ENCODE measurements around the gene TIMMDC1.
"Not testable (repeated sequence)": the region's sequence is repeated elsewhere in the genome, so short reads cannot be mapped to it uniquely, and the experiment has no call there.

Gene TIMMDC1

DNA sequence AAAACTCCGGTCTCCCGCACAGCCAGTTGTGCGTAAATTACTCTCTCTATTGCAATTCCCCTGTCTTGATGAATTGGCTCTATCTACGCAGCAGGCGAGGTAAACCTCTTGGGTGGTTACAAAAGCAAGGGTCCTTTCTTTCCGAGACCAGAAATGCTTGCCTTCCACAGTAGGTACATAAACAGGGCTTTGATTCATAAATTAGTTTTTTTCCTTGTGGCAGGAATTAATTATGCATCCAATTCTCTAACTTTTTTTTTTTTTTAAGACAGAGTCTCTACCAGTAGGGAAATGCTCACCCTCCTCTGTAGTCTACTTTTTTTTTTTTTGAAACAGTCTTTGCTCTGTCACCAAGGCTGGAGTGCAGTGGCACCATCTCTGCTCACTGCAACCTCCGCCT lies 44.8 kb downstream of the TIMMDC1 start:
- no peak overlapping the region for H3K4me3 ChIP-seq (ENCODE audit: low read depth, low read length)

DNA sequence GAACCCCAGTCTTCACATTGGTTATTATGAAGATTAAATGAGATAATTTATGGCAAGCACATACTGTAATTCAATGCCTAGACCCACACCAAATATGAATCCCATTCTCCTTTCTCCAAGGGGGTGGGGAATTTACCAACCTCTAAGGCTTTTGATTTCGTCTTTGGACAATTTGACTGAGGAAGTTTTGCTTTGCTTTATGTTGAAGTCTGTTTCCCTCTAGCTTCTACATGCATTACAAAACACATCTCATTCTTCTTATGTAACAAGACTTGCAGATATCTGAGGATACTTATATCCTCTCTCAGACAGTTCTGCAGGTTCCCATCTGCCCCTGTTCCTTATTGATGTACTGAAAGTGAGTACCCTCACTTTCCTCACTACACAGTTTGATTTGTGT lies 48.9 kb downstream of the TIMMDC1 start:
- Histone ChIP-seq H3K4me3 (ENCODE audit: low read depth, low read length) (no peak overlapping the region), H3K36me3 (ENCODE audit: control insufficient read depth, insufficient read depth, low read length) (no peaks in the 10 kb centered on the region), H3K9me3 (ENCODE audit: control insufficient read depth, low read length) (no peaks in the 10 kb centered on the region), H2AFZ (no peak overlapping the region), H3K4me2 (ENCODE audit: low read length) (no peak overlapping the region), H3K9ac (no peak overlapping the region), H3K79me2 (no peaks in the 10 kb centered on the region), H3K27me3 (ENCODE audit: control insufficient read depth, insufficient read depth, low read length) (no peaks in the 10 kb centered on the region), H3K27ac (no peak overlapping the region), H3K4me1 (no peaks in the 10 kb centered on the region)
- TF ChIP-seq, protein P1, sequence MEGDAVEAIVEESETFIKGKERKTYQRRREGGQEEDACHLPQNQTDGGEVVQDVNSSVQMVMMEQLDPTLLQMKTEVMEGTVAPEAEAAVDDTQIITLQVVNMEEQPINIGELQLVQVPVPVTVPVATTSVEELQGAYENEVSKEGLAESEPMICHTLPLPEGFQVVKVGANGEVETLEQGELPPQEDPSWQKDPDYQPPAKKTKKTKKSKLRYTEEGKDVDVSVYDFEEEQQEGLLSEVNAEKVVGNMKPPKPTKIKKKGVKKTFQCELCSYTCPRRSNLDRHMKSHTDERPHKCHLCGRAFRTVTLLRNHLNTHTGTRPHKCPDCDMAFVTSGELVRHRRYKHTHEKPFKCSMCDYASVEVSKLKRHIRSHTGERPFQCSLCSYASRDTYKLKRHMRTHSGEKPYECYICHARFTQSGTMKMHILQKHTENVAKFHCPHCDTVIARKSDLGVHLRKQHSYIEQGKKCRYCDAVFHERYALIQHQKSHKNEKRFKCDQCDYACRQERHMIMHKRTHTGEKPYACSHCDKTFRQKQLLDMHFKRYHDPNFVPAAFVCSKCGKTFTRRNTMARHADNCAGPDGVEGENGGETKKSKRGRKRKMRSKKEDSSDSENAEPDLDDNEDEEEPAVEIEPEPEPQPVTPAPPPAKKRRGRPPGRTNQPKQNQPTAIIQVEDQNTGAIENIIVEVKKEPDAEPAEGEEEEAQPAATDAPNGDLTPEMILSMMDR (IDR thresholded peaks at IDR 0.05): no peak

More for the DNA sequence above, 44.8 kb downstream of the TIMMDC1 start:
- no peaks in the 10 kb centered on the region for H3K79me2 ChIP-seq
- no peak overlapping the region for H3K27ac ChIP-seq
- H3K36me3 ChIP-seq (ENCODE audit: control insufficient read depth, insufficient read depth, low read length): no peaks in the 10 kb centered on the region
- no peaks in the 10 kb centered on the region for H3K4me1 ChIP-seq
- H3K9me3 ChIP-seq (ENCODE audit: control insufficient read depth, low read length): no peaks in the 10 kb centered on the region
- no peak overlapping the region for H3K9ac ChIP-seq
- H3K27me3 ChIP-seq (ENCODE audit: control insufficient read depth, insufficient read depth, low read length): no peaks in the 10 kb centered on the region
- no peak overlapping the region for H2AFZ ChIP-seq
- TF ChIP-seq, protein P1 (IDR thresholded peaks at IDR 0.05): no peak
- no peak overlapping the region for H3K4me2 ChIP-seq (ENCODE audit: low read length)

DNA sequence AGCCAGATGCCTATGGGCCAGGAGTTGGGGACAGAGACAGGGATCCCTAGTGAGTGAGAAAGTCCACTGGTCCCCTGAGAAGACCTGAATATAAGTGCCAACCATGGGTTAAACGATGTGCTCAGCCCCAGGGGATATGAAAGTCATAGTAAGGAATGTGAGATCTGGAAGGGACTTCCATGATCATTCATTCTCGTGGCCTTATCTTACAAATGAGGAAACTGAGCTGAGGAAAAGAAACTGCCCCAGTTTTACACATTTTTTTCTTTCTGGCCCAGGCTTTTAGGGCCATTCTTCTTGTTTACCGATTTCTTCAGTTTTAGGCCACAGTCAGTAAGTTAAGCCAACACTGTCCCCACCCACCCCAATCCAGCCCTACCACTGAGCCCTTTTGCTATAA lies 50.0 kb downstream of the TIMMDC1 start:
- Histone ChIP-seq H3K79me2 (no peaks in the 10 kb centered on the region), H3K9me3 (ENCODE audit: control insufficient read depth, low read length) (no peaks in the 10 kb centered on the region), H3K4me2 (ENCODE audit: low read length) (no peak overlapping the region), H3K9ac (no peak overlapping the region), H3K27ac (no peak overlapping the region), H2AFZ (no peak overlapping the region), H3K27me3 (ENCODE audit: control insufficient read depth, insufficient read depth, low read length) (no peaks in the 10 kb centered on the region), H3K4me3 (ENCODE audit: low read depth, low read length) (no peak overlapping the region), H3K36me3 (ENCODE audit: control insufficient read depth, insufficient read depth, low read length) (no peaks in the 10 kb centered on the region), H3K4me1 (no peaks in the 10 kb centered on the region)
- TF ChIP-seq, protein P1 (IDR thresholded peaks at IDR 0.05): no peak

DNA sequence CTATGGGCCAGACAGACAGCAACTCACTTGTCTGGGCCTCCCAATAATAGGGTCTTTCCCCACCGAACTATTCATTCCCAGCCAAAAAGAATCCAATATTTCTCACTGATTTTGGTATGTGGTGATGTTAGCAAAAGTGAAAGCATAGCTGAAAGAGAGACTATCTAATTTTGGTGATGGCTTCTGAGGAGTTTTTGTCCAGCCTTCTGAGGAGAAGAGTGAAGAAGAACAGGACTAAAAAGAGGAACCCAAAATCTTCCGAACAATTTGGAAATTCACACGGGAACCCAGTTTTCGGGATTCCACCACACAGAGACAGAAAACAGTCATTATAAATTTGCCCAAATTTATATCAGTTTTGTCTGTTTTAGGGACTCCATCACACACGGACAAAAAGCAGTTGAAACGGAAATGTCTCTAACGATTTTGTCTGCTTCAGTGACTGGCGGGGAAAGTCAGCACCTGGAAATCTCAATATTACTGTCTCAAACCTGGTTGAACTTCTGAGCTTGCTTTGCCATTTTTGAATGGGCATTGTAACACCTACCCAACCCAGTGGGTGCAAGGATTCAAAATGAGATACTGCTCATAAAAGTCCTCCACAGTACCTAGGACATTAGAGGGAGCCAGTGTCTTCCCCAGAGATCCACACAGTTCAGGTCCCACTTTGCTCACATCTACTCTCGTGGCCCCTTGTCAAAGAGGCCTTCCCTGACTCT lies 52.0 kb downstream of the TIMMDC1 start:
- no peaks in the 10 kb centered on the region for H3K79me2 ChIP-seq
- no peak overlapping the region for H3K27ac ChIP-seq
- no peak overlapping the region for H2AFZ ChIP-seq
- no peaks in the 10 kb centered on the region for H3K36me3 ChIP-seq (ENCODE audit: control insufficient read depth, insufficient read depth, low read length)
- no peak overlapping the region for H3K4me3 ChIP-seq (ENCODE audit: low read depth, low read length)
- H3K9me3 ChIP-seq (ENCODE audit: control insufficient read depth, low read length): no peaks in the 10 kb centered on the region
- H3K4me2 ChIP-seq (ENCODE audit: low read length): no peak overlapping the region
- no peaks in the 10 kb centered on the region for H3K27me3 ChIP-seq (ENCODE audit: control insufficient read depth, insufficient read depth, low read length)
- TF ChIP-seq, protein P1 (IDR thresholded peaks at IDR 0.05): no peak
- no peak overlapping the region for H3K9ac ChIP-seq
- H3K4me1 ChIP-seq: no peaks in the 10 kb centered on the region

DNA sequence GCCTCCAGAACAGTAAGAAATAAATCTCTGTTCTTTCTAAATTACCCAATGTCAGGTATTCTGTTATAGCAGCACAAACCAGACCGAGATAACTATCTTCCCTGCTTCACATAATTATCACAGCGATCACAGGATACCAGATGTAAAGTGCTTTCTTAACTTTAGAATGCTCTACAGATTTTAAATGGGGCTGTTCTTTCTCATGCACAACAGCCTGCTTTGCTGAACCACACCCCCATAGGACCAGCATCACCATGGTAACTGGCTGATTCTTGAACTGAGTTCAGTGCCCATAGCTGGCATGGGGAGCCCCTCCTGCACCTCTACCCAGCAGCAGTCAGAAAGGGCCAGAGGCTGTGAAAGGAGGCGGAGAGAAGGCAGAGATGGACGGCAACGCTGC lies 53.3 kb downstream of the TIMMDC1 start:
- no peaks in the 10 kb centered on the region for H3K4me1 ChIP-seq
- no peak overlapping the region for H3K4me2 ChIP-seq (ENCODE audit: low read length)
- H3K27ac ChIP-seq: no peak overlapping the region
- no peak overlapping the region for H3K4me3 ChIP-seq (ENCODE audit: low read depth, low read length)
- H2AFZ ChIP-seq: no peak overlapping the region
- H3K9ac ChIP-seq: no peak overlapping the region
- no peaks in the 10 kb centered on the region for H3K79me2 ChIP-seq
- H3K27me3 ChIP-seq (ENCODE audit: control insufficient read depth, insufficient read depth, low read length): no peaks in the 10 kb centered on the region
- TF ChIP-seq, protein P1 (IDR thresholded peaks at IDR 0.05): no peak
- no peaks in the 10 kb centered on the region for H3K9me3 ChIP-seq (ENCODE audit: control insufficient read depth, low read length)
- H3K36me3 ChIP-seq (ENCODE audit: control insufficient read depth, insufficient read depth, low read length): no peaks in the 10 kb centered on the region

DNA sequence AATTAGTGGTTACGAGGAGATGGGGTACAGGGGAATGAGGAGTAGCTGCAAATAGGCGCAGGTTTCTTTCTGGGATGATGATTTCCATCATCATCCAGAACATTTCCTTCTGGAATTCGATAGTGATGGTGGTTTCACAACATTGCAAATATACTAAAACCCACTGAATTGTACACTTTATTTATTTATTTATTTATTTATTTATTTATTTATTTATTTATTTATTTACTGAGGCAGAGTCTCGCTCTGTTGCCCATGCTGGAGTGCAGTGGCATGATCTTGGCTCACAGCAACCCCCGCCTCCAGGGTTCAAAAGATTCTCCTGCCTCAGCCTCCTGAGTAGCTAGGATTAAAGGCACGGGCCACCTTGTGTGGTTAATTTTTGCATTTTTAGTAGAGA lies 54.6 kb downstream of the TIMMDC1 start:
- not testable (repeated sequence) for H3K4me1 ChIP-seq; H3K4me3 ChIP-seq (ENCODE audit: low read depth, low read length); H3K27ac ChIP-seq; H3K36me3 ChIP-seq (ENCODE audit: control insufficient read depth, insufficient read depth, low read length); H3K9me3 ChIP-seq (ENCODE audit: control insufficient read depth, low read length); H3K79me2 ChIP-seq; H3K4me2 ChIP-seq (ENCODE audit: low read length); H3K27me3 ChIP-seq (ENCODE audit: control insufficient read depth, insufficient read depth, low read length); H2AFZ ChIP-seq; H3K9ac ChIP-seq
